Left cardiac atrium (tissue), 4 donors: Measurements from ENCODE around the gene IL4R. TPM values are rescaled to one million over a fixed set of nuclear protein-coding genes. Genes with fewer than 3 reads are reported as not detected.
"Not testable (repeated sequence)": the region's sequence is repeated elsewhere in the genome, so short reads cannot be mapped to it uniquely, and the experiment has no call there.

Experiments used
- ATAC-seq, 2 donors: fragments of 200-7000 bp; cut with Tn5 transposase; one replicate each; pipeline ENCODE4 v1.9.1; 2020; ENCODE audit warnings: mild to moderate bottlenecking in 2 of 2, moderate library complexity in 2 of 2
- DNase-seq: peaks from one replicate; pipeline ENCODE4 v3.0.0-alpha.2; 2020
- intact Hi-C, 2 donors: fragments of 100-400 bp; cut with DNase I; formaldehyde crosslinking; loops; one replicate each; pipeline versions ENCODE4 v1.14.1 to v1.15.1; 2022 to 2023
- total RNA-seq, 2 donors: library from RNA; stranded (reverse); fragmentation: NEBNext Ultra II Directional; extraction: Animal tissue kit (Norgen Biotek cat#: 25700); gene quantifications; one replicate each; pipeline ENCODE4 v1.2.1, GENCODE V29; 2021
- donor health status: DM: no; HTN: yes; CAD: no.
- donor health status: DM: no; HTN: yes; CAD: no; lungs with severe emphysema.
- donor health status: DM: yes; HTN: yes; CAD: no.
- donor health status: Dilated cardiomyopathy.

IL4R gene
- total RNA-seq, 2 donors from 2014 or later: 19.8 to 56.8 TPM

DNA sequence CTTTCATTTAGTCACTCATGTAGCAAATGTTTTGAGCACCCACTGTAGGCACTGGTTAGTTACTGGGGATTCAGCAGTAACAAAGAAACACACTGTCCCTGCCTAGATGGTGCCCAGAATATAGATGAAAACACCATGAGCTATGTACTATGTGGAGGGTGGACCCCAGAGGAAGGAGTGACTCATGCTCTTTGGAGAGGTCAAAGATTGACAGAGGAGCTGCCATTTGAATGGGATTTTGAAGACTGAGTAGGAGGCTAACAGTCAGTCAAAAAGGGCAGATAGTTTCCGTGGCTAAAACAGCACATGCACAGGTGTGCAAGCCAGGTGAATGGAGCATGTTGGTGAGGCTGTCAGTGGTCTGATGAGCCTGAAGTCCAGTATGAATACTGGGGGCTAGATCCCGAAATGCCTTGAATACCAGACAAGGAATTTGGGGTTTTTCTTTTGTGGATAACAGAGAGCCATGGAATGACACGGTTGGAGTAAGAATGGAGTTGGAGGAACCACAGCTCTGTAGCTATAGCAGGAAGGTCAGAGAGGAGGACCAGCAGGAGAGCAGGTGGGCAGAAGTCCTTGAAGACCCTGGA lies 94.3 kb downstream of the IL4R start:
- ATAC-seq: peak in 1 of 2 donors; percentile 14
- intact Hi-C loops: no loop called here
- DNase-seq: no peak

DNA sequence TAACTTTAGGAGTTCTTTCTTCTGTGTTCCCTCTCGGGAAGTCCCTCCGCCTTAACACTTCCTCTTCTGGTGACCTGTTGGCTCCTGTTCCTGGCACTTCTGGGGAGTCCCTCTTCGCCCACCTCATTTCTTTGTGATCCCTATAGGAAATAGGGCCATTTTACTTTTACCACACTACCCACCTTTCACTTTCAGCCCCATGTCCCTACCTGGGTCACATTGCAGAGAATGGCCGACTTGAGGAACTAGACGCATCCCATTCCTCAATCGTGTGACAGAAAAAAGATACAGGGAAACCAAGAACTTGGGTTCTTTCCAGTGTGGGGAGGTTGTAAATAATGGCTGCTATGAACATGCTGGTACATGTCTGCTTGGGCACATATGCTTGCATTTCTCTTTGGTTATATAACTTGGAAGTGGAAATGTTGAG lies 94.8 kb downstream of the IL4R start:
- intact Hi-C loops: no loop called here
- no peak for DNase-seq
- ATAC-seq: no peak

DNA sequence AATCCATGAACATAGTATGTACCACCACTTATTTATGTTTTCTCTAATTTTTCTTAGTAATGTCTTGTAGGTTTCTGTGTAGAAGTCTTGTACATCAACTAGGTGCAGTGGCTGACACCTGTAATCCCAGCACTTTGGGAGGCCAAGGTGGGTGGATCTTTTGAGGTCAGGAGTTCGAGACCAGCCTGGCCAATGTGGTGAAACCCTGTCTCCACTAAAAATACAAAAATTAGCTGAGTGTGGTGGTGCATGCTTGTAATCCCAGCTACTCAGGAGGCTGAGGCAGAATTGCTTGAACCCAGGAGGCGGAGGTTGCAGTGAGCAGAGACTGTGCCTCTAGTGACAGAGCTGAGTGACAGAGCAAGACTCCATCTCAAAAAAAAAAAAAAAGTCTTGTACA lies 96.2 kb downstream of the IL4R start:
- DNase-seq, ATAC-seq, intact Hi-C loops: not testable (repeated sequence)

DNA sequence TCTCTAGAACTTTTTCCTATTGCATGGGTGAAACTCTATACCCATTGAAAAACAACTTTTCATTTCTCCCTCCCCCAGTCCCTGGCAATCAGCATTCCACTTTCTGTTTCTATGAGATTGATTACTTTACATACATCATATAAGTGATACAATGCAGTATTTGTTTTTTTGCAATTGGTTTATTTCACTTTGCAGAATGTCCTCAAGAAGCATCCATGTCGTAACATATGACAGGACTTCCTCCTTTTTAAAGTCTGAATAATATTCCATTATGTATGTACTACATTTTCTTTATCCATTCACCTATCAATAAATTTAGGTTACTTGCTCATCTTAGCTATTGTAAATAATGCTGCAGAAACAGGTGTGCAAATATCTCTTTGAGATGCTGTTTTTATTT lies 97.0 kb downstream of the IL4R start:
- intact Hi-C loops: no loop called here
- no peak for DNase-seq
- no peak for ATAC-seq

DNA sequence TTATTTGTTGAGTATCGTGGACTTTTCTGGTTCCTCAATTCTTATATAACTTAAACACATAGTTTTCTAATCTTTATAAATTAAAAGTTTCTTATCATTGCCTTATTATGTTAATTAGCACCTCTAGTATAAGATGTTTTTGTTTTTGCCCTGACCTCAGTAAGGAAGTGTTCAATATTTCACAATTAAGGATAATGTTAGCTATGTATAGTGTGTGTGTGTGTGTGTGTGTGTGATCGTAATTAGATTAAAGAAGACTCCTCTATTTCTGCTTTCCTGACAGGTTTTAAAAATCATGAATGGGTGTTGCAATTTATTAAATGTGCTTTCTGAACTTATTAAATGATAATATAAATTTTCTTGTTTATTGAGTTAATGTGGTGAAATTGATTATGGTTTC lies 100.2 kb downstream of the IL4R start:
- ATAC-seq: no peak
- intact Hi-C loops: no loop called here
- no peak for DNase-seq

Other genes starting within 250 kb of the IL4R start
- gene C16orf82, start 247.0 kb upstream of the IL4R start, total RNA-seq: not detected
- 1 to 10 TPM; 3.0 to 4.2 TPM for gene KDM8, start 110.4 kb upstream of the IL4R start, total RNA-seq
- gene NSMCE1, start 45.2 kb upstream of the IL4R start, total RNA-seq: 10 to 100 TPM; 31.5 to 32.6 TPM
- under 1 TPM; 0.18 to 0.63 TPM for gene IL21R, start 88.2 kb downstream of the IL4R start, total RNA-seq
- gene GTF3C1, start 235.9 kb downstream of the IL4R start, total RNA-seq: 10 to 100 TPM; 43.3 to 53.6 TPM
- gene KATNIP, start 236.2 kb downstream of the IL4R start, total RNA-seq: 10 to 100 TPM; 10.0 to 14.4 TPM